Mesendoderm (in vitro differentiated cells): ENCODE measurements around the gene UBXN10.

Experiments
- DNase-seq: peaks from one replicate; pipeline ENCODE4 v3.0.0; 2013
- H2AK5ac ChIP-seq: 2 replicates; pipeline ENCODE4 v1.6.1; 2013; ENCODE audit warnings: low read length, inconsistent platforms
- H2BK120ac ChIP-seq: 2 replicates; pipeline ENCODE4 v1.6.1; 2013; ENCODE audit warnings: low read depth, mild to moderate bottlenecking, low read length, moderate library complexity, mixed read lengths
- H2BK15ac ChIP-seq: replicated peaks from 2 replicates; pipeline ENCODE4 v1.6.1; 2013; ENCODE audit warnings: low read depth, mild to moderate bottlenecking, moderate library complexity
- H2BK5ac ChIP-seq: 2 replicates; pipeline ENCODE4 v1.6.1; 2013; ENCODE audit warnings: low read length, inconsistent platforms
- H3K18ac ChIP-seq: 2 replicates; pipeline ENCODE4 v1.6.1; 2013; ENCODE audit warnings: mild to moderate bottlenecking, low read length, mixed read lengths
- H3K23ac ChIP-seq: one replicate; pipeline ENCODE4 v1.6.1; 2013; ENCODE audit warnings: low read length
- H3K27ac ChIP-seq: 2 replicates; pipeline ENCODE4 v1.5.1; 2013; ENCODE audit warnings: low read depth, mild to moderate bottlenecking, inconsistent platforms, low read length, moderate library complexity
- H3K27me3 ChIP-seq: 2 replicates; pipeline ENCODE4 v1.6.1; 2013; ENCODE audit warnings: low read length, control low read depth, mild to moderate bottlenecking, inconsistent platforms; ENCODE audit not compliant: insufficient read depth, poor library complexity
- H3K36me3 ChIP-seq: 2 replicates; pipeline ENCODE4 v1.6.1; 2013; ENCODE audit warnings: low read length, inconsistent platforms; ENCODE audit not compliant: control insufficient read depth, insufficient read depth
- H3K4ac ChIP-seq: one replicate; pipeline ENCODE4 v1.6.1; 2013; ENCODE audit warnings: low read depth, mild to moderate bottlenecking, low read length, moderate library complexity
- H3K4me1 ChIP-seq: 2 replicates; pipeline ENCODE4 v1.6.1; 2013; ENCODE audit warnings: low read depth, low read length, inconsistent platforms; ENCODE audit not compliant: control insufficient read depth
- H3K4me2 ChIP-seq: 2 replicates; pipeline ENCODE4 v1.6.1; 2013; ENCODE audit warnings: low read length
- H3K4me3 ChIP-seq: 2 replicates; pipeline ENCODE4 v1.5.1; 2013; ENCODE audit warnings: mild to moderate bottlenecking, low read length
- H3K56ac ChIP-seq: one replicate; pipeline ENCODE4 v1.6.1; 2013; ENCODE audit warnings: low read length
- H3K79me1 ChIP-seq: 2 replicates; pipeline ENCODE4 v1.6.1; 2013; ENCODE audit warnings: low read length, inconsistent platforms
- H3K79me2 ChIP-seq: 2 replicates; pipeline ENCODE4 v1.6.1; 2013; ENCODE audit warnings: mild to moderate bottlenecking, low read length; ENCODE audit not compliant: control insufficient read depth, insufficient read depth
- H3K9ac ChIP-seq: 2 replicates; pipeline ENCODE4 v1.6.1; 2013; ENCODE audit warnings: low read length, inconsistent platforms
- H4K5ac ChIP-seq: one replicate; pipeline ENCODE4 v1.6.1; 2013; ENCODE audit warnings: low read length
- H4K8ac ChIP-seq: one replicate; pipeline ENCODE4 v1.6.1; 2013; ENCODE audit warnings: low read depth, mild to moderate bottlenecking, control low read depth, low read length, moderate library complexity
- WGBS: extraction: QIAGEN DNeasy Blood & Tissue Kit; methylation state at CpG from one replicate; pipeline ENCODE4 v1.1.7; 2013; ENCODE audit warnings: low lambda C conversion rate, missing lambda C conversion rate; ENCODE audit not compliant: insufficient coverage; ENCODE audit errors: extremely low coverage; 5-methylcytosine and 5-hydroxymethylcytosine counted together

UBXN10 gene

DNA sequence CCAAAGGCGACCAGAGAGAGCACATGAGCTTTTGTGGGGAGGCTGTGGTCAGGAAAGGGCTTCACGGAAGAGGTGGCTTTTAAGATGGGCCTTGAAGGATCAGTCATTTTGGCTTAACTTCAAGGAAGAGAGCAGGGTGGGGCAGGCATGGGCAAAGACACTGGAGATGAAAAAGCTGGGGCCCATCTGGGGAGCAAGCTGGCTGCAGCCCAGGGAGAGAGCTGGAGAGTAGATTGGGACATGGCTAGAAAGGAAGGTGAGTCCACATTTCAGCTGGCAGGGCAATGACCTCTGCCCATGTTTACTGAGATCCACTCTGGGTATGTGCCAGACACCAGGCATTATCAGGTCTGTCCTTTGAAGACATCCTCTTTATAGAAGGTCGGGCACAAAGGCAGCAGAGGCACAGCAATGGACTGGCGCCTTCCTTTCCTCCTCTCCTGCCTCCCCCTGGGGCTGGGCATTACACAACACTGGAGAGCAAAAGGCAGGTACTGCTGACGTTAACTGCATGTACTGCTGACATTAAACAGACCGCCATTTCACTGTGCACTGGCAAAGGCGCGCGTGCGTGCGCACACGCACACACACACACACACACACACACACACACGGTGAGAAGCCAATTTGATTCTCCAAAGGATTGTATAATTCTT, 2.2 kb upstream of the UBXN10 start:
- no peak overlapping the region for H4K5ac ChIP-seq
- H3K9ac ChIP-seq: no peak overlapping the region
- H3K4ac ChIP-seq: no peak overlapping the region
- peaks cover 5% of the 10 kb centered on the region for H3K4me1 ChIP-seq
- H3K79me2 ChIP-seq: no peaks in the 10 kb centered on the region
- no peak overlapping the region for H2AK5ac ChIP-seq
- no peaks in the 10 kb centered on the region for H3K27me3 ChIP-seq
- no peaks in the 10 kb centered on the region for H3K79me1 ChIP-seq
- H3K23ac ChIP-seq: no peak overlapping the region
- no peak overlapping the region for H3K18ac ChIP-seq
- WGBS: no CpG with 5 or more reads among the region's 13 CpGs
- H3K56ac ChIP-seq: no peak overlapping the region
- H3K4me3 ChIP-seq: no peak overlapping the region
- no peak overlapping the region for H3K4me2 ChIP-seq
- no peak overlapping the region for H4K8ac ChIP-seq
- H2BK120ac ChIP-seq: no peak overlapping the region
- DNase-seq: no peak
- H2BK15ac ChIP-seq: no peak overlapping the region
- H3K36me3 ChIP-seq: no peaks in the 10 kb centered on the region
- no peak overlapping the region for H3K27ac ChIP-seq
- no peak overlapping the region for H2BK5ac ChIP-seq

DNA sequence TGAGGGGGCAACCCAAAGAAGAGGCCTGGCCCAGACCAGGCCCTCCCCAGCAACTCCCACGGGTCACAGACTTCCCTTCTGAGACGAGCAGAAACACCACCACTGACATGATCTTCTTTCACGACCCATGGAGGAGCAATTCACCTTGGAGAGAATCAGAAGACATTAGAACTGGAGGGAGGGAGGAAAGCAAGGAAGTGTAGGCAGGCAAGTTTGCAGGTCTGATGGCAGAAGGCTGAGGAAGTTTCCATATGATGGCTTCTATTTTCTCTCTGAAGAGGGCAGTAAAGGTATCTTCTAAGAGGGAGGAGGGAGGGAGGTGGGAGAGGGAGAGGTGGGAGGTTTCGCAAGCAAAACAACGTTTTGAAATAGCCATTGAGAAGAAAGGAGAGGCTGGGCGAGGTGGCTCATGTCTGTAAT, 1.4 kb upstream of the UBXN10 start:
- no peak overlapping the region for H4K8ac ChIP-seq
- no peaks in the 10 kb centered on the region for H3K79me1 ChIP-seq
- no peaks in the 10 kb centered on the region for H3K79me2 ChIP-seq
- no peak overlapping the region for H3K4ac ChIP-seq
- peak; percentile 84 for DNase-seq
- H3K4me2 ChIP-seq: no peak overlapping the region
- H3K4me1 ChIP-seq: peaks cover 5% of the 10 kb centered on the region
- no peaks in the 10 kb centered on the region for H3K36me3 ChIP-seq
- H2BK5ac ChIP-seq: no peak overlapping the region
- H2BK120ac ChIP-seq: no peak overlapping the region
- no peaks in the 10 kb centered on the region for H3K27me3 ChIP-seq
- no CpG with 5 or more reads among the region's 6 CpGs for WGBS
- no peak overlapping the region for H3K9ac ChIP-seq
- H3K27ac ChIP-seq: no peak overlapping the region
- H3K56ac ChIP-seq: no peak overlapping the region
- no peak overlapping the region for H3K18ac ChIP-seq
- no peak overlapping the region for H2AK5ac ChIP-seq
- H3K4me3 ChIP-seq: no peak overlapping the region
- no peak overlapping the region for H2BK15ac ChIP-seq
- H3K23ac ChIP-seq: no peak overlapping the region
- H4K5ac ChIP-seq: no peak overlapping the region

DNA sequence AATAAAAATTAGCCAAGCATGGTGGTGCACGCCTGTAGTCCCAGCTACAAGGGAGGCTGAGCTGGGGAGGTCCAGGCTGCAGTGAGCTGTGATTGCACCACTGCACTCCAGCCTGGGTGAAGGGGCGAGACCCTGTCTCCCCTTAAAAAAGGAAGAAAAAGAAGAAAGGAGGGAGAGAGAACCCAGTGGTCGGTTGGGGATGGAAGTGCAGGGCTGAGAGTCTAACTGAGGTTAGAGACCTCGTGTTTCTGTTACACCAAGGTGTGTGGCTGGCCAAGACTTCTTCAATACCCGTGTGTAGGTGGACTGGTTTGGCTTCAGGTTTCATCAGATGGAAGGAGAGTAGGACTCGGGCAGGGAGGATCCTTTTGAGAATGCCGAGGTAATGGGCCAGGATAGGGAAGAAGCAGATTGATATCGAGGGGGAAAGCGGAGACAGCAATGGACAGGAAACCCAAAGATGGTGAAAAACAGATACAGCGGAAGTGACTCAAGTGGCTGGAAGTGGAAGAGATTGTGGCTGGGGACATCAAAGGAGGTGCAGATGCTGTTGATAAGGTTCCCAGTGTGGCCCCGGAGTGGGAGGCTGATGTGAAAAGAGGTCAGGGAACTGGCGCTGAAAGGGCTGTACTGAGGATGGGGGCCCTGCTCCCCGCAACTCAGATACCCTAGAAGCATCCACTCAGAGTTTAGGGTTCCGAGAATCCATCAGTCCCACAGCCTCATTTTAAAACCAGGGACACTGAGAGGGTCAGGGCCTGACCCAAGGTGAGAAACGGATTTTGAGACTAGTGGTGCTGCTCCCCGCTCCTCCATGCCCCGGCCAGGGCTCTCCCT, 681 bp upstream of the UBXN10 start:
- no peak overlapping the region for H2BK5ac ChIP-seq
- no CpG with 5 or more reads among the region's 17 CpGs for WGBS
- no peak overlapping the region for H3K4ac ChIP-seq
- H3K36me3 ChIP-seq: no peaks in the 10 kb centered on the region
- no peak overlapping the region for H3K27ac ChIP-seq
- H2BK120ac ChIP-seq: no peak overlapping the region
- peak; percentile 55 for DNase-seq
- H3K18ac ChIP-seq: peak overlapping the region; percentile 73
- no peak overlapping the region for H3K23ac ChIP-seq
- H4K5ac ChIP-seq: no peak overlapping the region
- H3K79me2 ChIP-seq: no peaks in the 10 kb centered on the region
- H4K8ac ChIP-seq: no peak overlapping the region
- peak overlapping the region; percentile 67 for H3K9ac ChIP-seq
- H3K56ac ChIP-seq: peak overlapping the region; percentile 81
- H3K27me3 ChIP-seq: no peaks in the 10 kb centered on the region
- H3K4me2 ChIP-seq: peak overlapping the region; percentile 23
- H3K79me1 ChIP-seq: no peaks in the 10 kb centered on the region
- H3K4me1 ChIP-seq: peaks cover 5% of the 10 kb centered on the region
- H2BK15ac ChIP-seq: no peak overlapping the region
- no peak overlapping the region for H2AK5ac ChIP-seq
- H3K4me3 ChIP-seq: peak overlapping the region; percentile 17

DNA sequence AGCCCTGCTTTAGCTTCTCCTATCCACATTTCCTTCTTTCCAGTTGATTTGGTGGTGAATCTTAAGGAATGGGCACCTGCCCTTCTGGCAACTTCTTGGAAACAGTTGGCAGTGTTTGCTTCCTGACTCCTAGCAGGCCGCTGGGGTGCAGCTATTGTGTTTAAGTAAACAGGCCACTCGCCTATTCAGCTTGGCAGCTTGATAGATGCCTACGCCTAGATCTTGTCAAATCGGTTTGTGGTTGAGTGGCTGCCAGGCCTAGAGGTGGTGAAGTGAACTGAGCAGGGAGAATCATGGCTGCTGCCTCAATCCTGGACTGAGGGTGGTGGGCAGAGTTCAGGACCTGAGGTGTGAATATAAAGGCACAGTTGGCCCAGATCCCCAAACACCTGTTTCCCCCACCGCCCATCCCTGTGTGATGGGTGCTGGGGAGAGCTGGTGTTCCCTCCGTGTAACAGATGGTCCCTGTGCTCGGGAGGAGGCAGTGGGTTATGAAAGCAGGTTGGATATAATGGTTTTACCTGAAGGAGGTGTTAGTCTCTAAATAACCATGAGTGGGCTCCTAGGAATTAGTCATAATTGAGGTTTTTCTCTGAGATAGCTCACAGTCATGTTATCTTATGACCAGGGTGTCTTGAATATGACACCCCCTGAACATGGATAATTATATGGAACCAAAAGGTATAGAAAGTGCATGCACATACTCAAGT, 1.4 kb downstream of the UBXN10 start:
- H2BK15ac ChIP-seq: no peak overlapping the region
- no peak overlapping the region for H3K56ac ChIP-seq
- WGBS: no CpG with 5 or more reads among the region's 7 CpGs
- H3K36me3 ChIP-seq: no peaks in the 10 kb centered on the region
- no peak for DNase-seq
- H3K27ac ChIP-seq: no peak overlapping the region
- no peak overlapping the region for H2AK5ac ChIP-seq
- H3K9ac ChIP-seq: no peak overlapping the region
- no peaks in the 10 kb centered on the region for H3K79me2 ChIP-seq
- no peak overlapping the region for H3K4ac ChIP-seq
- H2BK5ac ChIP-seq: no peak overlapping the region
- no peak overlapping the region for H3K23ac ChIP-seq
- H4K8ac ChIP-seq: no peak overlapping the region
- no peak overlapping the region for H3K4me3 ChIP-seq
- H4K5ac ChIP-seq: no peak overlapping the region
- peaks cover 5% of the 10 kb centered on the region for H3K4me1 ChIP-seq
- H3K18ac ChIP-seq: no peak overlapping the region
- no peaks in the 10 kb centered on the region for H3K79me1 ChIP-seq
- H3K27me3 ChIP-seq: no peaks in the 10 kb centered on the region
- H3K4me2 ChIP-seq: no peak overlapping the region
- H2BK120ac ChIP-seq: no peak overlapping the region

DNA sequence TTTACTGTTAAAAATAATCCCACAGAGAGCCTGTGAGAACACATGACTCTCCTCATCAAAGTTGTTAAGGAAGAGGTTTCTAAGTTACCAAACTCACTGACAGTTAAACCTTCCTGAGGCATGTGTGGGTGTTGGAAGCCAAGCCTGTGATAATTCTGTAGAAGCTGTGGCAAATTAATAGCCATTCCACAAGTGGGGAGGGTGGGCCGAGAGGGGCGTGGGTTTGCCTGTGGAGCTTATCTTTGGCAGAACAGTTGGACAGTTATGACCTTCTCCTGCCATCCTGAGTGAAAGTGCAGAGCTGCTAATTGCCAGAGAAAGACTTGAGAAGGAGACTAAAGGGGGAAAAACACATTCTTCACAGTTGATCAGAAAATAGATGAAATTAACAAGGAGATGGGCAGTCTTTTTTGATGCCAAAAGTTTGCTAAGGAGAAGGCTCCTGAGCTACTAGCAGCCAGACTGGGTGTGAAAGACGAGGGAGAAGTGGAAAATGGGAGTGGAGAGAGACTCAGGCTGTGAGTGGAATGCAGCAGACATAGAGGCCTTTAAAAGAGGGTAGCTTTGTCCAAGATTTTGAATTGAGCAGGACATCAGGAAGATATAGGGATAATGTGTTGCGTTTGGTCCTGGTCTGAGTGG, 2.0 kb downstream of the UBXN10 start:
- WGBS: no CpG with 5 or more reads among the region's 4 CpGs
- Histone ChIP-seq H3K4me2 (no peak overlapping the region), H3K4me1 (peaks cover 5% of the 10 kb centered on the region), H2BK5ac (no peak overlapping the region), H3K18ac (no peak overlapping the region), H3K79me2 (no peaks in the 10 kb centered on the region), H3K27me3 (no peaks in the 10 kb centered on the region), H3K27ac (no peak overlapping the region), H3K4me3 (no peak overlapping the region), H3K56ac (no peak overlapping the region), H2BK15ac (no peak overlapping the region), H3K9ac (no peak overlapping the region), H3K79me1 (no peaks in the 10 kb centered on the region), H3K36me3 (no peaks in the 10 kb centered on the region), H2BK120ac (no peak overlapping the region), H3K23ac (no peak overlapping the region), H2AK5ac (no peak overlapping the region), H4K8ac (no peak overlapping the region), H3K4ac (no peak overlapping the region), H4K5ac (no peak overlapping the region)
- DNase-seq: no peak
